Stomach (tissue), 4 donors: Measurements from ENCODE around the gene USP4.

ENCODE experiments used
- CTCF ChIP-seq, 7 experiments: fragments of 450-650 bp in 4 of 7; fragments of 200-600 bp in 3 of 7; sonication (generic) in 3 of 7; IDR thresholded peaks; one replicate each; pipeline ENCODE4 v1.5.1; 2016 to 2019; ENCODE audit warnings: antibody characterized with exemption in 7 of 7, control low read depth in 2 of 7, mild to moderate bottlenecking in 1 of 7
- POLR2A ChIP-seq, 4 donors: fragments of 450-650 bp; IDR thresholded peaks; one replicate each; pipeline ENCODE4 v1.6.1; 2016; ENCODE audit warnings: antibody characterized with exemption in 4 of 4, control low read depth in 2 of 4, mild to moderate bottlenecking in 1 of 4, moderate library complexity in 1 of 4
- POLR2AphosphoS5 ChIP-seq, 3 donors: sonication (generic); formaldehyde crosslinking; IDR thresholded peaks; one replicate each; pipeline ENCODE4 v1.6.1; 2016; ENCODE audit warnings: antibody characterized with exemption in 3 of 3

GRCh38 chr3:49352890-49353421 lies 13.1 kb upstream of the USP4 start:
- no peak for TF ChIP-seq CTCF (IDR thresholded peaks at IDR 0.05)
- TF ChIP-seq POLR2AphosphoS5 (IDR thresholded peaks at IDR 0.05), result no peak
- TF ChIP-seq POLR2A (IDR thresholded peaks at IDR 0.05), result no peak
